Measurements from ENCODE around the gene CDKL1. TPM values are rescaled to one million over a fixed set of nuclear protein-coding genes. Genes with fewer than 3 reads are reported as not detected.
A peak's percentile ranks its signal among the peaks of the same experiment; 100 is the strongest.

The CDKL1 gene
- total and polyA plus RNA-seq, 2 experiments from 2014 or later: 1.9 to 13.1 TPM

DNA sequence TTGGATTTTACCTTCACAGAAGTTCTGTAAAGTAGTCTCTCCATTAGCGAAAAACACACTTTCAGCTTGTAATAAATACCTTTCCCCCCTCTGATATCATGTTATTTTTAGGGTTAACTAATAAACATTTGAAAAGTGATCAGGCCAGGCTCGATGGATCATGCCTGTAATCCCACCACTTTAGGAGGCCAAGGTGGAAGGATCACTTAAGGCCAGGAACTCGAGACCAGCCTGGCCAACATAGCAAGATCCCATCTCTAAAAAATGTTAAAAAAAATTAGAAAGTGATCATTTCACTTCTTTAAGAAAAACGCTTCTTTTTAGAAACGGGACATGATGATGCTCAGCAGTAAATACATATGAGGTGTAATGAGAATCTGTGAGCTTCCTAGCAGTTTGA, 2.0 kb downstream of the CDKL1 start:
- H3K27ac ChIP-seq: no peak overlapping the region
- H3K4me2 ChIP-seq: peak overlapping the region; percentile 96
- no peak overlapping the region for H2AFZ ChIP-seq
- no peaks in the 10 kb centered on the region for H3K9me3 ChIP-seq (ENCODE audit: low read depth)
- 92% methylated on average over 5 of the region's 5 CpGs for WGBS (ENCODE audit: low lambda C conversion rate, missing lambda C conversion rate)
- no peaks in the 10 kb centered on the region for H3K79me2 ChIP-seq
- H3K4me3 ChIP-seq: no peak overlapping the region
- no peaks in the 10 kb centered on the region for H4K20me1 ChIP-seq (ENCODE audit: insufficient read depth, poor library complexity, severe bottlenecking)
- H3K27me3 ChIP-seq: no peaks in the 10 kb centered on the region
- H3K36me3 ChIP-seq (replicated peaks; ENCODE audit: insufficient read depth, low read depth): no peaks in the 10 kb centered on the region
- no peak for DNase-seq (ENCODE audit: low spot score)
- no peak for TF ChIP-seq EZH2 (IDR thresholded peaks at IDR 0.05; ENCODE audit: borderline replicate concordance)
- no peak for TF ChIP-seq EZH2phosphoT487 (IDR thresholded peaks at IDR 0.05; ENCODE audit: low read depth, severe bottlenecking, unreplicated experiment)
- TF ChIP-seq, protein P1, sequence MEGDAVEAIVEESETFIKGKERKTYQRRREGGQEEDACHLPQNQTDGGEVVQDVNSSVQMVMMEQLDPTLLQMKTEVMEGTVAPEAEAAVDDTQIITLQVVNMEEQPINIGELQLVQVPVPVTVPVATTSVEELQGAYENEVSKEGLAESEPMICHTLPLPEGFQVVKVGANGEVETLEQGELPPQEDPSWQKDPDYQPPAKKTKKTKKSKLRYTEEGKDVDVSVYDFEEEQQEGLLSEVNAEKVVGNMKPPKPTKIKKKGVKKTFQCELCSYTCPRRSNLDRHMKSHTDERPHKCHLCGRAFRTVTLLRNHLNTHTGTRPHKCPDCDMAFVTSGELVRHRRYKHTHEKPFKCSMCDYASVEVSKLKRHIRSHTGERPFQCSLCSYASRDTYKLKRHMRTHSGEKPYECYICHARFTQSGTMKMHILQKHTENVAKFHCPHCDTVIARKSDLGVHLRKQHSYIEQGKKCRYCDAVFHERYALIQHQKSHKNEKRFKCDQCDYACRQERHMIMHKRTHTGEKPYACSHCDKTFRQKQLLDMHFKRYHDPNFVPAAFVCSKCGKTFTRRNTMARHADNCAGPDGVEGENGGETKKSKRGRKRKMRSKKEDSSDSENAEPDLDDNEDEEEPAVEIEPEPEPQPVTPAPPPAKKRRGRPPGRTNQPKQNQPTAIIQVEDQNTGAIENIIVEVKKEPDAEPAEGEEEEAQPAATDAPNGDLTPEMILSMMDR (IDR thresholded peaks at IDR 0.05; ENCODE audit: poor library complexity): no peak
- peaks cover 19% of the 10 kb centered on the region for H3K4me1 ChIP-seq (ENCODE audit: insufficient read depth)
- no peaks in the 10 kb centered on the region for H3K9me2 ChIP-seq (replicated peaks; ENCODE audit: insufficient read depth)

DNA sequence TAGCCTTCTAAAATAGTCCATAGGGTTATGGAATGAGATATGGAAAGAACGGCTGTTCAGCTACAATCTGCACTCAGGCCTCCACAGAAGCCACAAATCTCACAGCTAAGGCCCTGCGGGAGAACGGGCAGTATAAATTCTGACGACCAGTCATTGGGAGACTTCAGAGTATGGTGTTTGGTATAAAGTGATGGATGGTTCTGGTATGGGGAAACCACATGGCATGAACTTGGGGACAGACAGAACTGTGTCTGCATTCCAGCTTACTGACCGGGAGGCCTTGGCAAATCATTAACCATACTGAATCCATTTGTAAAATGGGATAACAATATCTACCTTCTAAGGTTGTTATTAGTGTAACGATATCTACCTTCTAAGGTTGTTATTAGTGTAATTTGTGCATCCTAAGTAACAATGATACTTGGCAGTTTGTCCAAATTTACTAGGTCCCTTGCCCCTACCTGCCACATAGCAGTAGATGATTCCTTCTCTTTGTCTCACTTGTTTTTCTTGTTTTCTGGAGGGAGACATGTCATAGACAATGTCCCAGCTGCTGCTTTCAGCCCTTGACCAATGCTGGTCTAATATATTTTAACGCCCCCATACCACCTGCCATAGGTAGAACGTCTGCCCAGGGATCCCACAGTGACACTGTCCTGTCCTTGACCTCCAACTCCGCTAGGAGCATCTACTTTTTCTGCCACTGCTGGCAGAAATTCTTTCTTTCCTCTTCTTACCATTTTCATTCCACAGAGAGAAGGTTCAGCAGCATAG, 6.8 kb downstream of the CDKL1 start:
- no peaks in the 10 kb centered on the region for H3K36me3 ChIP-seq (replicated peaks; ENCODE audit: insufficient read depth, low read depth)
- DNase-seq (ENCODE audit: low spot score): no peak
- H3K4me2 ChIP-seq: no peak overlapping the region
- H3K9me2 ChIP-seq (replicated peaks; ENCODE audit: insufficient read depth): no peaks in the 10 kb centered on the region
- H3K9me3 ChIP-seq (ENCODE audit: low read depth): no peaks in the 10 kb centered on the region
- no peaks in the 10 kb centered on the region for H3K79me2 ChIP-seq
- H3K4me1 ChIP-seq (ENCODE audit: insufficient read depth): peaks cover 4% of the 10 kb centered on the region
- no peak overlapping the region for H3K27ac ChIP-seq
- 82% methylated on average over 9 of the region's 9 CpGs for WGBS (ENCODE audit: low lambda C conversion rate, missing lambda C conversion rate)
- TF ChIP-seq, protein P1 (IDR thresholded peaks at IDR 0.05; ENCODE audit: poor library complexity): no peak
- TF ChIP-seq EZH2 (IDR thresholded peaks at IDR 0.05; ENCODE audit: borderline replicate concordance) (no peak), EZH2phosphoT487 (IDR thresholded peaks at IDR 0.05; ENCODE audit: low read depth, severe bottlenecking, unreplicated experiment) (no peak)
- H3K4me3 ChIP-seq: no peak overlapping the region
- H2AFZ ChIP-seq: no peak overlapping the region
- H4K20me1 ChIP-seq (ENCODE audit: insufficient read depth, poor library complexity, severe bottlenecking): no peaks in the 10 kb centered on the region
- H3K27me3 ChIP-seq: no peaks in the 10 kb centered on the region

DNA sequence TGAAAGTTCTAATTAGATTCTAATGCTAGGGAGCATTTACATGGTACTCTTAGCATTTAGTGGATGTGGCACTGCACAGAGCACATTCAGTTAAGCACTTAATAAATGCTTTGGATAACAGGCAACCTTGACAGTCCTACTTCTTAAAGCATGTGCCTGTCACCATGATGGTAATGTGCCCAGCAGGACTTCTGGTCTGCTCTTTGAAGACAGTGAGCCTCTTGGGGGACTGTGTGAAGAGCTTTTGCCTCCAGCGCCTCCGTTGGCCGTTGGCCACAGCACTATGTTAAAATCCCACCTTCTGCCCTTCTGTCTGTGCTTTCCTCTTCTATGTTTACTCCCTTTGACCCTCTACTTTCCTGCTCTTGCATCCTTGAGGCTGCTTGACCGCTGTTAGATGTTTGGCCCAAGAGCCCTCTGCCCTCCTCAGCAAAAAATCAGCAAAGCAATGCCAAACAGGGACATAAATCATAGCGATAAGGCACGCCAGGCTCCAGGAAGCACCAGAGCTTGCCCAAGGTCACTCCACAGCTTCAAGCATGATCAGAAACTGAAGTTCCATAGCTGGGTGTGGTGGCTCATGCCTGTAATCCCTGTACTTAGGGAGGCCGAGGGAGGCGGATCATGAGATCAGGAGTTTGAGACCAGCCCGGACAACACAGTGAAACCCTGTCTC, 8.3 kb downstream of the CDKL1 start:
- Histone ChIP-seq H3K79me2 (no peaks in the 10 kb centered on the region), H3K36me3 (replicated peaks; ENCODE audit: insufficient read depth, low read depth) (no peaks in the 10 kb centered on the region), H3K4me2 (peak overlapping the region; percentile 20), H4K20me1 (ENCODE audit: insufficient read depth, poor library complexity, severe bottlenecking) (no peaks in the 10 kb centered on the region), H2AFZ (no peak overlapping the region), H3K9me3 (ENCODE audit: low read depth) (no peaks in the 10 kb centered on the region), H3K4me3 (no peak overlapping the region), H3K9me2 (replicated peaks; ENCODE audit: insufficient read depth) (no peaks in the 10 kb centered on the region), H3K27ac (peak overlapping the region; percentile 53), H3K27me3 (no peaks in the 10 kb centered on the region), H3K4me1 (ENCODE audit: insufficient read depth) (peaks cover 4% of the 10 kb centered on the region)
- no peak for TF ChIP-seq EZH2 (IDR thresholded peaks at IDR 0.05; ENCODE audit: borderline replicate concordance)
- TF ChIP-seq, protein P1 (IDR thresholded peaks at IDR 0.05; ENCODE audit: poor library complexity): no peak
- no peak for TF ChIP-seq EZH2phosphoT487 (IDR thresholded peaks at IDR 0.05; ENCODE audit: low read depth, severe bottlenecking, unreplicated experiment)
- DNase-seq (ENCODE audit: low spot score): peak; percentile 52
- 46% methylated on average over 9 of the region's 9 CpGs for WGBS (ENCODE audit: low lambda C conversion rate, missing lambda C conversion rate)
